ENCODE measurements around the gene MIP.
"Not testable (repeated sequence)": the region's sequence is repeated elsewhere in the genome, so short reads cannot be mapped to it uniquely, and the experiment has no call there.

MIP gene

GRCh38 chr12:56451147-56451546 lies 3.3 kb downstream of the MIP start:
- H3K27ac ChIP-seq: no peak overlapping the region
- TF ChIP-seq CTCF (conservative IDR thresholded peaks at IDR 0.05): no peak

GRCh38 chr12:56450241-56450640 lies 4.2 kb downstream of the MIP start:
- no peak for TF ChIP-seq CTCF (conservative IDR thresholded peaks at IDR 0.05)
- peak overlapping the region; percentile 85 for H3K27ac ChIP-seq

GRCh38 chr12:56449622-56449984 lies 4.9 kb downstream of the MIP start:
- no peak for TF ChIP-seq CTCF (conservative IDR thresholded peaks at IDR 0.05)
- H3K27ac ChIP-seq: peak overlapping the region; percentile 85

DNA sequence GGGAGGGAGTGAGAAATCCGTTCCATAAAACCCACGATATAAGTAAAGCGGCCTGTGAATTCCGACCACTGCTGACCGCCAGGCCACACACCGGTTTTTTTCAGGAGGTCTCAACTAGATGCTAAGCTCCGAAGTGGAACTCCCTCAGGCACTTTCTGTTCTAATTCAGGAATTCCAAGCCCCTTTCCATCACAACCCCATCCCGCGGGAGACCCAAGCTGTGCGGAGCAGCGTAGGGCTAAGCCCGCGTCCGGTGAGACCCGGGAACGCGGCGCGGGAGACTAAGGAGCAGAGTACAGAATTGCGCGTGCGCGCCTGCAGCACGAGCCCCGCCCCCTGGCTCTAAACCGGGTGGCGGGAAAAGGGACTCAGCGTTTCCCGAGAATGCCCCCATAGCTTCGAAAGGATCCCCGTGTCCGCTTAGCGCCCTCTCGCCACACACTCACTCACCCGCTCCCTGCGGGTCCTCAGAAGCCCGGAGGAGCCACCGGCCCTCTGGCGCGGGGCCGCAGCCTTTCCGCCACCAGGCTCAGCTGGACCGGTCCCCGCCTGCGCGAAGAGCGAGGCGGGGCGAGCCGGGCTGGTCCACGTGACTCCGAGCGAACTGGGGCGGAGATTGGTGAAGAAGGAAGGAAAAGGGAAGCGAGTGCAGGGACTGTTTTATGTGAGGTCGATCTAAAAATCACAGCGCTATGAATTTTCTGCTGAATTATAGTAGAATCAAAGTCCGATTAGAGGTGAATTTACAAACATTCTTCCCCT lies 5.4 kb downstream of the MIP start, which contains the start of gene TIMELESS:
Gene TIMELESS, minus strand, starts transcription at position 567 of the 762 bp plus-strand sequence. CDS start 15,256 bp downstream, outside the sequence.
- peak within 1 kb of the TSS; percentile 85 for H3K27ac ChIP-seq
- 0 out of 2 replicates have a peak, but pooled peaks have one; percentile 3 for TF ChIP-seq CTCF (conservative IDR thresholded peaks at IDR 0.05)

DNA sequence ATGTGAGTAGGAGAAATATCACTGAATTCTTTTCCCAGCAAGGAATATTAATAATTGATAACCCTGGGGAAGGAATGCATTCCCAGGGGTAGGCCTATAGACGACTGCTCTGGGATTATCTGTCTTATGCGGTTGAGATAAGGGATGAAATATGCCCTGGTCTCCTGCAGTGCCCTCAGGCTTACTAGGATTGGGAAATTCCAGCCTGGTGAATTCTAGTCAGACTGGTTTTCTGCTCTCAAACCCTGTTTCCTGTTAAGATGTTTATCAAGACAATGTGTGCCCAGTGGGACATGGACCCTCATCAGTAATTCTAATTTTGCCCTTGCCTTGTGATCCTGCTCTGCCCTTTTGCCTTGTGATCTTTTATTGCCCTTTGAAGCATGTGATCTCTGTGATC lies 11.2 kb downstream of the MIP start:
- not testable (repeated sequence) for H3K27ac ChIP-seq

DNA sequence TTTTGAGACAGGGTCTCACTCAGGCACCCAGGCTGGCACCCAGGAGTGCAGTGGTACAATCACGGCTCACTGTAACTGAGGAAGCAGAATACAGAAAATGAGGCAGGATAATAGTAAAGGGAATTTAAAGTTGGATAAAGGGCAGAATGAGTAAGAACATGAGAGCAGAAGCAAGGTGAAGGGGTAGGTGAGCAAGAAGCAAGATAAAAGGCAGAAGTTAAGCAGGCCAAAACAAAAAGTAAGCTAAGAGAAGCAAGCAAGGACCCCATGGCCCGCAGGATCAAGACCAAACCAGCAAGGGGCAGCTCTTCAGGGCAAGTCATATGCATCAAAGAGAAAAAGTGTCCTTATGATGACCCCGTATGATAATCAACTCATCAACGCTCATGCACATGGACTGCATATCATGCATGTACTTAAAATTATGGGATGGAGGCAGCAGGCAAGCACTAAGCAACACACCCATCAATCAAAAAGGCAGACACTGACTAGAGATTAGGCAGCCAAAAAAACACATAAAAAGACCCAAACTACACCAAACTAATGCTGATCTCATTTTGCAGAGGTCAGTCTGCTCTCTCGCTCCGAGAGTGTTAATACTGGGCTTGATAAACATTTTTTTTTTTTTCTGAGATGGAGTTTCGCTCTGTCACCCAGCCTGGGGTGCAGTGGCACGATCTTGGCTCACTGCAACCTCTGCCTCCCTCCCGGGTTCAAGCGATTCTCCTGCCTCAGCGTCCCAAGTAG lies 16.9 kb downstream of the MIP start:
- TF ChIP-seq CTCF (conservative IDR thresholded peaks at IDR 0.05): no peak
- H3K27ac ChIP-seq: peak overlapping the region; percentile 33

- TF ChIP-seq CTCF (conservative IDR thresholded peaks at IDR 0.05): no peak
- H3K27ac ChIP-seq: no peak overlapping the region
Measured at GRCh38 chr12:56434828-56435227, 19.6 kb downstream of the MIP start.

DNA sequence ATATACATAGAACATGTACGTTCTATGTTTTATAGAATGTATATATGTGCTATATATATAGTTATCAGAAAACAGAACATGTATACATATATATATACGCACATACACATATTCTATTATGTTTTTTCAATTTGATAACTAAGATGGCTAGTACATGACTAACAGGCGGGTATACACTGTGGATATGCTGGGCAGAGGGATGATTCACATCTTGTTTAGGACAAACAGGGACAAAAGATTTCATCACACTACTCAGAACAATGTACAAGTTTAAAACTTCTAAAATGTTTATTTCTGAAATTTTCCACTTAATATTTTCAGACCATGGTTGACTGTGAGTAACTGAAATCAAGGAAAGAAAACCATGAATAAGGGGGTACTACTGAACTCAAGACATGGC lies 22.6 kb downstream of the MIP start:
- no peak overlapping the region for H3K27ac ChIP-seq
- no peak for TF ChIP-seq CTCF (conservative IDR thresholded peaks at IDR 0.05)
